RWPE1 (cell line): ENCODE measurements around the gene GRM8.

Experiments used
- CTCF ChIA-PET: fragments of 350-600 bp; sonication (Branson Sonifier 250); formaldehyde crosslinking; extraction: SDS; loops from one replicate; lab custom pipeline; 2021; lab: Yijun Ruan, JAX
- POLR2A ChIA-PET: fragments of 400-600 bp; formaldehyde crosslinking; extraction: SDS; loops from one replicate; lab custom pipeline; 2020; ENCODE audit warnings: antibody characterized with exemption; ENCODE audit not compliant: low non-redundant PET; lab: Yijun Ruan, JAX
- DNase-seq: peaks from one replicate; pipeline ENCODE4 v3.0.0; 2012; ENCODE audit warnings: low spot score
- H3K27ac ChIP-seq: fragments of 450-650 bp; 2 replicates; pipeline ENCODE4 v1.5.1; 2017
- TF ChIP-seq, protein P1 (sequence below): fragments of 450-650 bp; conservative IDR thresholded peaks from 2 replicates; pipeline ENCODE4 v1.5.1; 2017; ENCODE audit warnings: low read depth, mild to moderate bottlenecking

The GRM8 gene

DNA sequence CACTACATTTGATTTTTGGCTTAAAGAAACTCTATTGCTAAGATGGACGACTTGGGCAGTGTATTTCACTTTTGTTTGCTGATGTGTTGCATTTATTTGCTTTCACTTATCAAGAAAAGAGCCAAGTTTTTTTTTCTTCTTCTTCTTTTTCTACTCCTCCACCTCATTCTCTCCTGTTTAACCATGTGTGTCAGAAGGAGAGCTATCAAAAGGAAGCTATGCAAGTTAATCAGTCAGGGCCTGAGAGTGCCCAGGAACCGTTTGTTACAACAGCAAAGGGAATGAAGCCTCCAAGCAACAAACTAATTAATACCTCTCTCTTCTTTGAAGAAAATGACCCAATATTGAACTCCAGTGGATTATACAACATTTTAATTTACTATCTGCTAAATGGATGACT lies 299.3 kb downstream of the GRM8 start:
- H3K27ac ChIP-seq: no peak overlapping the region
- ChIA-PET CTCF (interaction anchor here (0.6 kb wide), 1 partner anchor 586 kb away, joined by 4 read pairs; no protein-coding TSS in a partner anchor), POLR2A (no interaction called here)
- DNase-seq: no peak
- TF ChIP-seq, protein P1, sequence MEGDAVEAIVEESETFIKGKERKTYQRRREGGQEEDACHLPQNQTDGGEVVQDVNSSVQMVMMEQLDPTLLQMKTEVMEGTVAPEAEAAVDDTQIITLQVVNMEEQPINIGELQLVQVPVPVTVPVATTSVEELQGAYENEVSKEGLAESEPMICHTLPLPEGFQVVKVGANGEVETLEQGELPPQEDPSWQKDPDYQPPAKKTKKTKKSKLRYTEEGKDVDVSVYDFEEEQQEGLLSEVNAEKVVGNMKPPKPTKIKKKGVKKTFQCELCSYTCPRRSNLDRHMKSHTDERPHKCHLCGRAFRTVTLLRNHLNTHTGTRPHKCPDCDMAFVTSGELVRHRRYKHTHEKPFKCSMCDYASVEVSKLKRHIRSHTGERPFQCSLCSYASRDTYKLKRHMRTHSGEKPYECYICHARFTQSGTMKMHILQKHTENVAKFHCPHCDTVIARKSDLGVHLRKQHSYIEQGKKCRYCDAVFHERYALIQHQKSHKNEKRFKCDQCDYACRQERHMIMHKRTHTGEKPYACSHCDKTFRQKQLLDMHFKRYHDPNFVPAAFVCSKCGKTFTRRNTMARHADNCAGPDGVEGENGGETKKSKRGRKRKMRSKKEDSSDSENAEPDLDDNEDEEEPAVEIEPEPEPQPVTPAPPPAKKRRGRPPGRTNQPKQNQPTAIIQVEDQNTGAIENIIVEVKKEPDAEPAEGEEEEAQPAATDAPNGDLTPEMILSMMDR: no peak

- DNase-seq: no peak
- H3K27ac ChIP-seq: no peak overlapping the region
- TF ChIP-seq, protein P1: no peak
- ChIA-PET POLR2A (no interaction called here), CTCF (no interaction called here)
Measured at GRCh38 chr7:126948664-126949063, 304.1 kb downstream of the GRM8 start.

DNA sequence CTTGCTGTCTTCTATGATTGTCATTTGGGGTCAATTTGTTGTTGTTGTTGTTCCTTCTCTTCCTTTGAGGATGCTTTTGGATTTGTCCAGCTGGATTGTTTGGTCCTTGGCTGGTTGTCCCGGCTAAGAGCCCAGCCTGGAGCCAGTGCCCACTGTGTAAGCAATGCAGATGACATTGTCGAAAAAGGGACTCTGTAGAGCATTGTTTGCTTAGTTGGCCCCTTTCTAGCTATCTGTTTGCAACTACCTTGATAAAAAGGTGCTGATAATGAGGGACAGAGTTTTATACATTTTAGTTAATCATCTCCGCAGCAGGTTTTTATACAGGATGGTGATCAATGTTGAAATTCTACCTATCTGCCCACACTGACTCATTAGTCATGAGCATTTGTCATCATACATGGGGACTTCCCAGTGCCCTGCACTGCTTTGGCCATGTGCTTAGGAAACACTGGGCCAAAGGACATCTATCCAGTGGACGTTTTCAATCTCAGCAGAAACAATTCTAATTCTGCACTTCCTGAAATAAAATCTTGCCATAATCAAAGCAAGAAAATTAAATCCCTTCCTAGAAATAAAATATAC lies 311.9 kb downstream of the GRM8 start:
- H3K27ac ChIP-seq: no peak overlapping the region
- CTCF ChIA-PET: no interaction called here
- TF ChIP-seq, protein P1: no peak
- POLR2A ChIA-PET: no interaction called here
- DNase-seq: no peak

DNA sequence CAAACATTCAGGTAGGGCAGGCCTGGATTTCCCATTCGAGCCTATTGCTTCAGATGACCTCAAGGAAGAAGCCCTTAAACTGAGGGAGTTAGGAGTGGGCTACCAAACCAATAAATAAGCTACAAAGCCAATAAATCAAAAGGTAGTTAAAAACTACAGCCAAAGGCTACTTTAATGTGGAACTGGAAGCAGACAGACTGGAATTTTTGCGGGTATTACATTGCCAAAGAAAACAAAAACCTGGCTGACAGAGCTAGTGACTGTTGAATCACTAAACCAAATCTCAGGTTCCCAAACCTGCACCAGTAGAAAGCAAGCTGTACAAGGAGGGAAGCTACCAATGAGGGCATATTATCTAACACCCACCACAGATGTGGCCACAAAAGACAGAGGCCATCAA lies 315.6 kb downstream of the GRM8 start:
- no peak for DNase-seq
- TF ChIP-seq, protein P1: no peak
- POLR2A ChIA-PET: no interaction called here
- no peak overlapping the region for H3K27ac ChIP-seq
- CTCF ChIA-PET: no interaction called here

GRCh38 chr7:126931581-126931980 lies 321.2 kb downstream of the GRM8 start:
- DNase-seq: no peak
- CTCF ChIA-PET: no interaction called here

GRCh38 chr7:126930166-126930565 lies 322.6 kb downstream of the GRM8 start:
- DNase-seq: no peak
- ChIA-PET POLR2A (no interaction called here), CTCF (no interaction called here)
- TF ChIP-seq, protein P1: no peak
- H3K27ac ChIP-seq: no peak overlapping the region

More at GRCh38 chr7:126931581-126931980, 321.2 kb downstream of the GRM8 start:
- TF ChIP-seq, protein P1: no peak
- H3K27ac ChIP-seq: no peak overlapping the region
- POLR2A ChIA-PET: no interaction called here
